GM19372 (cell line): ENCODE results near the gene OSGIN1.
"Not testable (repeated sequence)": the region's sequence is repeated elsewhere in the genome, so short reads cannot be mapped to it uniquely, and the experiment has no call there.

Experiments
- ATAC-seq: cut with Tn5 transposase; IDR thresholded peaks from one replicate; pipeline ENCODE4 v1.9.1; 2021; ENCODE audit warnings: mild to moderate bottlenecking, low read depth, moderate library complexity; ENCODE audit not compliant: unreplicated experiment

The OSGIN1 gene

DNA sequence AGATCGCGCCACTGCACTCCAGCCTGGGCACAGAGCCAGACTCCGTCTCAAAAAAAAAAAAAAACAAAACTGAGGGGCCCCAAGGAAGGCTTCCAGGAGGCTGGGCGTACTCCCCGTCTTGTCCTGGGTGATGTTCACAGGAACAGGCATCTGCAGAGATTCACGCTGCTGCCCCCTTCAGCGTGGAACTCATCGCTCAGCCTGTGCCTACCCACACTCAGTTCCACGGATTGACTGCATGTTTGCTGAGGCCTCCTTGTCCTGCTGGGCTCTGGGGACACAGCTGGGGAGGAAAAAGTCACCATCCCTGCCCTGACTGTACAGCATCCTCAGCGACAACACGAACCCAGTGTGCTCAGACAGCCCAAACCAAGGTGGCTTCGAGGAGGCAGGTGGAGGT lies 12.9 kb upstream of the OSGIN1 start:
- no peak for ATAC-seq

DNA sequence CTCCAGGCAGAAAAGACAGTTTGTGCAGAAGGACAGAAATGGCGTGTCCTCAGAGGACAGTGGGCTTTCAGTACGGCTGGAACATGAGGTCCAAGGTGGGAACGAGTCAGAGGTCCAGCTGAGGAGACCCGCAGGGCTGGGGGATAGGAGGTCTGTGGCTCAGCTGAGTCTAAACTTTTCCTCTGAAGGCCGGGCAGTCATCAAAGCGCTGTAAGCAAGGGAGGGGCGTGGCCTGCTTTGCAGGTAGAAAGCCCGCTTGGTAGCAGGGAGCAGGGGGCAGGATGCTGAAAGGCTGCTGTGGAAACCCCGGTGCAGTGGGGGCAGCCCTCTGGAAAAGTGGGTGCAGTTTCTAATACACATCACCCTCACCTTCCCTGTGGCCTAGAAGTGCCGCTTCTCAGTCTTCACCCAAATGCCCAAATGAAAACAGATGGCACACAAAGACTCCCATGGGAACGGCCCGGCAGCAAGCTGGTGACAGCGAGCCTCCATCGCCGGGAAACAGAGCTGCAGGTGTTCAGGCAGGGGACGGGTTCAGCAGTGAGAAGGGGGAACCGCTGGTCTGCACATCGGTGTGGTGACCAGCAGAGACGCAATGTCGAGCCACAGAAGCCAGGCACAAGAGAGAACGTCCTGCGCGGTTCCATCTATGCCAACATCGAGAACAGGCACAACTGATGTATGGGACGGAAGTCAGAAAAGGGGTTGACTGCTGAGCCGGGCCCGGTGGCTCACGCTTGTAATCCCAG lies 12.2 kb upstream of the OSGIN1 start:
- no peak for ATAC-seq

DNA sequence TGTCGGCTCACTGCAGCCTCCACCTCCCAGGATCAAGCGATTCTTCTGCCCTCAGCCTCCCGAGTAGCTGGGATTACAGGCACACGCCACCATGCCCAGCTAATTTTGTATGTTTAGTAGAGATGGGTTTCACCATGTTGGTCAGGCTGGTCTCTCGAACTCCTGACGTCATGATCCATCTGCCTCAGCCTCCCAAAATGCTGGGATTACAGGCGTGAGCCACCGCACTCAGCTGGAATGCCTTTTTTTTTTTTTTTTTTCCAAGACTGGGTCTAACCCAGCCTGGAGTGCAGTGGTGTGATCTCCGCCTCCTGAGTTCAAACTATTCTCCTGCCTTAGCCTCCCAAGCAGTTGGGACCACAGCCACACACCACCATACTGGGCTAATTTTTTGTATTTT lies 11.5 kb upstream of the OSGIN1 start:
- not testable (repeated sequence) for ATAC-seq

DNA sequence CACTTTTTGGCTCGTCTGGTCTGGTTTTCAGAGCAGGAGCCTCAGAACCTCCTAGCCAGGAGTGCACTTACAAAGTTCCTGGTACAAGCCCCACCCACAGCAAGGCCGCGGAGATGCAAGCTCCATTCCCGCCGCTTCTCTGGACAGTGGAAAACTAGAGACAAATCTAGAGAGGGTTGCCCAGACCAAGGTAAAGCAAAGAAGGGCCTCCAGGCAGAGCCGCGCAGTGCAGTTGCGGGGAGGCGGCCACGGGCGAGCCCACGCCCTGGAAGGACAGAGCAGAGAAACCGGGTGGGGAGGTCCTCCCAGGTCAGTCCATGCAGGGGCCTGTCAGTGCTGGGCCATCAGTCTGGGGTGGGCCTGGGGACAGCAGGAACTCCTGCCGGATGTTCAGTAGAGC lies 11.0 kb upstream of the OSGIN1 start:
- ATAC-seq: no peak

DNA sequence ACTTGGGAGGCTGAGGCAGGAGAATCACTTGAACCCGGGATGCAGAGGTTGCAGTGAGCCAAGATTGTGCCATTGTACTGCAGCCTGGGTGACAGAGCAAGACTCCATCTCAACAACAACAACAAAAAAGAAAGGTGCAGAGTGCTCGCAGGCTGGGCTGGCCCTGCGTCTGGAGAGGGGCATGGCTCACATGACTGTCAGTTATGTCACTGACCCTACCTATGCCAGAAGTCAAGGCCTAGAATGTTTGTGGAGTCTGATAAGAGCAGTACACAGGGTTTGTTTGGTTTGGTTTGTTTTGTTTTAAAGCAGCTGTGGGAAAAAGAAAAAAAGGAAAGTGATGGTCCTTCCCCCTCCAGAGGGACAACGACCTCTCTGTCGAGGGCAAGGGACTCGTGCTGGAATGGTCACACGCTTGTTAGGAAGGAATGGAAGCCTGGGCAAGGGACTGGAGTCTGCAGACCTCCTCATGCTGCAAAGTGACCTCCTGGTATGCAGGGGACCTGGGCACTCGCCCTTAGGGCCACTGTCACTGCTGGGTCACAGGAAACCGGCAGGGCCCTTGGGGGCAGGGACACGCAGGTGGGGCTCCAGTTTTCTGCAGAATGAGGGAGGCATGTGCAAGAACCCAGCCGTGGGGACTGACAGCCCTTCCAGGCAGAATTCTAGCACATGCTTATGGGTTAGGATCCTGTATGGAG lies 10.1 kb upstream of the OSGIN1 start:
- no peak for ATAC-seq

DNA sequence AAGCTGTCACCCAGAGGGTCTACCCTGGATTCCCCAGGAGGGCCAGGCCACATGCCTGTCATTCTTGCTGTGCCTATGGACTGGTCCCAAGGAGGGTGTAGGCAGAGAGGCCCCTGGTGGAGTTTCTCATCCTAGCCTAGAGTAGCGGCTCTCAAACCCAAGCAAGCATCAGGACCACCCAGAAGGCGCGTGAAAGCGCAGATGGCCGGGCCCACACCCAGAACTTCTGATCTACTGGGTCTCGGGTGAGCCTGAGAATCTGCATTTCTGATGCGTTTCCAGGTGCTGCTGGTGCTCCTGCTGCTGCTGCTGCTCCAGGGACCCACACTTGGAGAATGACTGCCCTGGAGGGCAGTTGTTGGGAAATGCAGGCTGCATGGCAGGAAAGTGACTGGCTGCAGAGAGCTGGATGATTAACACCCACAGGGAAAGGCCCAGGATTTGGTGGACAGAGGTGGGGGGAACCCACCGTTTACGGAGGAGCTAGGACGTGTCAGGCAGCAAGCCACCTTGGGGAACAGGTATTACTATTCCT lies 9.5 kb upstream of the OSGIN1 start:
- ATAC-seq: no peak

DNA sequence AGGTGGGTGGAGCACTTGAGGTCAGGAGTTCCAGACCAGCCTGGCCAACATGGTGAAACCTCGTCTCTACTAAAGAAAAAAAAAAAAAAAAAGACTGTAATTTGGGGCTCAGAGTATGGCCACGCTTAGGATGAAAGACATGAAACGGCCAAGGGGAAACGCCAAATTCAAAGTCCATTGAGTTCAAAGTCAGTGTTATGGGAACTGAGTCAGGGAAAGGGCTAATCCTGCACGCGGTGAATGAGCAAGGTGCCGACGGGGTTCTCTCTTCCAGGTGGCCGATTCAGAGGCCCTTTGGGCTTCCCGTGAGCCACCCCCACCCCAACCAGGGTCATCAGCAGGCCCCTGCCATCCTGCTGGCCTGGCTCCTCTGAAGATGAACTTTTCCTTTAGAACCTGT lies 7.5 kb upstream of the OSGIN1 start:
- ATAC-seq: no peak

DNA sequence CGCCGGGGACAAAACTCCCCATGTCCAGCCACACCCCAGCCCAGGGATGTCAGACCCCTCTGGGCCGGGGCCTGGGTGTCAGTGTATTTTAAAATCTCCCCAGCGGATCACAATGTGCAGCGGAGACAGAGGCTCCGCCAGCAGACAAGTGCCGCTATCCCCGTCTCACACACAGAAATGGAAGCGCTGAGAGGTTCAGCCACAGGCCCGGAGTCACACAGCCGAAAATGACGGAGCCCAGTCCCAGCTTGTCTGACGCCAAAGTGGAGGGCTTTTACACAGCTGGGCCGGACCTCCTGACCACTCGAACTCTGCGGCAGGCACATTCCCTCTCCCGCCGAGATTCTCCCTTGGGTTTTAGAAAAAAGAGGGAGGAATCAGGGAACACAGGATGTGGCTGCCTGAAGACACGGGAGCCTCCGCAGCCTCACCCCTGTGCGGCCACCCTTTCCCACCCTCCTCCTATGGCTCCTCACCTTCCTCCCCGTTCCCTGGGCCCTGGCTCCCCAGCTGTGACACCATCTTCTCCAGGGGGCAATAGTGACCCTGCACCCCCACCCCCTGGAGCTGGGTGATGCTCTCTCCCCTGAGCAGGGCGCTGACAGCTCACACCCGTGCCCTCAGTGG lies 6.8 kb upstream of the OSGIN1 start:
- no peak for ATAC-seq

DNA sequence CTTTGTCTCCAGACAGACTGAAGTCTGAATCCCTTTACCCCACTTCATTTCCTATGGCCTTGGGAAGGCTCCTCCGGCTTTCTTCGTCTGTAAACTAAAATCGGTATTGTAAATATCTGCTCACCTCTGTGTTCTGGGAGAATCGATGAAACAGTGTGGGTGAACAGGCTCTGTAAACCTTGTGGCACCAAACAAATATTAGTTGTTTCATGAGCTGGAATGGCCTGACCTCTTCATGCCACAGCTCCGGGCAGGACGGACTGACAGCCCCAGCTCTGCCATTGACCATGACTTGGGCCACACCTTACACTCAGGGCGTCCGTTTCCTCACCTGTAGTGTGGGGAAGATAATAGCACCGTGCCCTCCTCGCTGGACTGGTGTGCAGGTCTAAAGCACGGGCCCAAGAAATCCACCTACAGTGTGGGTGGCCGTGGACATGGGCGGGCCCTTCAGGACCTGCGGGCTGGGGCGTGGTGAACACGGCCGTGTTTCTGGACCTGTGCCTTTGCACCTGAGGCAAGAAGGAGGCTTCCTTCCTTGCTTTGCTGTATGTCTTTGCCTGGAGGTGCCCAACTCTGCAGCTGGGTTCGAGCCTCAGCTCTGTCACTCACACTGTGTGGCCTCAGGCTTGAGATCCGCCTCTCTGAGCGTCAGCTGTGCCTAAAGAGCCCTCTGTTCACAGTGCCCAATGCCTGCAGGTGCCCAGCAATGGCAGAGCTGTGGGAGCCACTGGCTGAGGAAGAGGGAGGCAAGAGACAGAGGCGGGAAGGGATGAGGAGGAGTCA lies 6.1 kb upstream of the OSGIN1 start:
- ATAC-seq: no peak

DNA sequence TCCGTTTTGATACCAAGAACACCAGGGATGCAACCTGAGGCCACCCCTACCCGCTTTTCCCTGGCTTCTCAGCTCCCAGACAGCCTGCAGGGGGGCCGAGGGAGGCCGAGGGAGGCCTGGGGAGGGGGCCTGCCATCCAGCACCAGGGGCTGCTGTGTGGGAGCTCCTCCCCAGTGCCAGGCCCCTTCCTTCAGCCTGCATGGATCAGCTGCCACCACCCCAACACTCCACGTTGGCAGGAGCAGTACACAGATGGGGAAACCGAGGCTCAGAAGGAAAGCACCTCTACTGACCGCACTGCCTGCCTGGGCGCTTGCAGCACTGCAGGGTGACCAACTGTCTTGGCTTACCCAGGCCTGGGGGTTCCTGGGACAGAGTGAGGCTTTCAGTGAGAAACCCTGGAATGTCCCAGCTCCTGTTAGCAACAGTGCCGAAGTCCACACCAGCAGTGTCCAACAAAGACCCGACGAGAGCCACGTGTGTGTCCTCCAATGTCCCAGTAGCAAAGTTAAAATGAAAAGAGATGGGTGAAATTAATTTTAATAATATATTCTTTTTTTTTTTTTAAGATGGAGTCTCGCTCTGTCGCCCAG lies 5.3 kb upstream of the OSGIN1 start:
- no peak for ATAC-seq

DNA sequence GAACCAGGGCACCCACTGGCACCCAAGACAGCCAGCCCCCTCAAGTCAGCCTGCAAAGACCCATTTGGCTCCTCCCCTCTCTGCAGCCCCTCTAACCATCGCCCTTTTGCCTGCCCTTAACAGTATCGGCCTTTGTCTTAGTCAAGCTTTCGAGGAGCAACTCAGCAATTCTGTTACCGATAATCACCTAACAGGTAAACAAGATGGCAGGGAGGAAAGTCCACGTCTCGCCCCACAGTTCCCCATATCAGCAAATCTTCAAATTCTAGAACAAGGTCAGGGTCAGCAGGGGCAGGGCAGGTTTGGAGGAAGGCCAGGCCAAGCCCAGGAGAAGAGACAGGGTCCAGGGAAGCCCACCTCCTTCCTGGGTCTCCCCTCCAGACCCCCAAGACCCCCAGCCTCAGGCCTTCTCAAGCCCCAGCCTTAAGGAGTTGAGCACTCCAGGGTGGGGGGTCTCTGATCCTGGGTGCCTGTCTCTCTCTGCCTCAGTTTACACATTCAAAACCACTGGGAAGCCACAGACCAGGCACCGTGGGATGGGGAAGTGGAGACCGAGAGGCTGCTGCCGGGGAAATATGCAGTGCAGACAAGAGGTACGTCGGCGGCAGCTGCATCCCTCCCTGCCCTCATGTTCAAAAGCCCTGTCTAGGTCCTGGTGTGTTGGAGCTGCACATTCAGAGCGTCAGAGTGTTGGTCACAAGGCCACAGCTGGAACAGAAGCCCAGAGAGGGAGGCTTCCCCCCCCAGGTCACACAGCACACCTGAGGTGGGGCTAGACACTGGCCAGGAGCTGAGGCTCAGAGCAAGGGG lies 3.9 kb upstream of the OSGIN1 start:
- ATAC-seq: no peak

DNA sequence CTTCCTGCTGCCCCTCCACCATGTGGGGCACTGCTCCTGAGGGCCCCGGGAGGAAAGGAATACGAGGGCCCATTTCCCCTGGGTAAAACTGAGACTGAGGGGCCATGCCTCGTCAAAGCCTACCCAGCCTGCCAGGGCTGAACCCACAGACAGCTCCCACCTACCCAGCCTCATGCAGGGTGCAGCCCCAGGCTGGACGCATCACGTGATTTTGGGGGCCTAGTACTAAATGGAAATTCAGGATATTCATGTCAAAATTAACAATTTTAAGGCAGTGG lies 3.4 kb upstream of the OSGIN1 start:
- no peak for ATAC-seq

DNA sequence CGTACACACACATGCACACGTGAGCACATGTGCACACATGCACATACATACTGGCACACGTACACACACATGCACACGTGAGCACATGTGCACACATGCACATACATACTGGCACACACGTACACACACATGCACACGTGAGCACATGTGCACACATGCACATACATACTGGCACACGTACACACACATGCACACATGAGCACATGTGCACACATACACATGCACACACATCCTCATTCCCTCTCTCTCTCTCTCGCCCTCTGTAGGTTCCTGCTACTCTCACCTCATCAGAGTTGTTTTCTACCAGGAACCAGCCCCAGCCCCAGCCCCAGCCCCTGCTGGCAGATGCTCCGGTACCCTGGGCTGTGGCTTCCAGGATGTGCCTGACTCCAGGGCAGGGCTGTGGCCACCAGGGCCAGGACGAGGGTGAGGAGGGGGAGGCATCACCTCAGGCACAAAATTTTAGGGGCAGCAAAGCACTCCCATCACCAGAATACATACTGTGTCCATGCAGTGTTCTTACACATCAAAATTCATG lies 2.1 kb upstream of the OSGIN1 start:
- not testable (repeated sequence) for ATAC-seq

DNA sequence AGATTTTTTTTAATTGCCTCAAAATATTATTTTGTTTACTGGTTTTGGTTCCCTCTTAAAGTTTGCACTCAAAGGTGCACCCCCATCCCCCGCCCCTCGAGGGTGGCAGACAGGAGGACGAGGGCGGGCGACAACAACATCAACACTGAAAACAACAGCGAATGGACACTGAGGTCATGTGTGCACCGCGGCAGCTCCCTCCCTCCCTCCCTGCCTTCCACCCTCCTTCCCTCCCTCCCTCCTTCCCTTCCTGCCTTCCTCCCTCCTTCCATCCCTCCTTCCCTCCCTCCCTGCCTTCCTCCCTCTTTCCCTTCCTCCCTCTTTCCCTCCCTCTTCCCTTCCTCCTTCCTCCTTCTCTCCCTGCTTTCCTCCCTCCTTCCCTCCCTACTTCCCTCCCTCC lies 1.5 kb upstream of the OSGIN1 start:
- ATAC-seq: no peak

DNA sequence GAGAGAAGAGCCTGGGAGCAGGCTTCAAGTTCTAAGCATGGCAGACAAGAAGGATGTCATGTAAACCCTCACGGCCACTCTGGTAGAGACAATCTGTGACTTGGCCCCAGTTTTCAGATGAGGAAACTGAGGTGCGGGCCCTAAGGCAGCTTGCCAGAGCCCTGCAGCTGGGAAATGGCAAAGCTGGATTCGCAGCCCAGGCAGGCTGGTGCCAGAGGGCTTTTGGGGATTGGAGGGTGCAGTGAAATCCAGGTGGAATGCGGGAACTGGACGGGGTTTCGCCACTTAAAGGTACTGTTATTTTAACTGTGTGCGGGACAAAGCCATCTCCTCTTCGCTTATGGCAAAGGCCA lies 477 bp upstream of the OSGIN1 start:
- no peak for ATAC-seq

DNA sequence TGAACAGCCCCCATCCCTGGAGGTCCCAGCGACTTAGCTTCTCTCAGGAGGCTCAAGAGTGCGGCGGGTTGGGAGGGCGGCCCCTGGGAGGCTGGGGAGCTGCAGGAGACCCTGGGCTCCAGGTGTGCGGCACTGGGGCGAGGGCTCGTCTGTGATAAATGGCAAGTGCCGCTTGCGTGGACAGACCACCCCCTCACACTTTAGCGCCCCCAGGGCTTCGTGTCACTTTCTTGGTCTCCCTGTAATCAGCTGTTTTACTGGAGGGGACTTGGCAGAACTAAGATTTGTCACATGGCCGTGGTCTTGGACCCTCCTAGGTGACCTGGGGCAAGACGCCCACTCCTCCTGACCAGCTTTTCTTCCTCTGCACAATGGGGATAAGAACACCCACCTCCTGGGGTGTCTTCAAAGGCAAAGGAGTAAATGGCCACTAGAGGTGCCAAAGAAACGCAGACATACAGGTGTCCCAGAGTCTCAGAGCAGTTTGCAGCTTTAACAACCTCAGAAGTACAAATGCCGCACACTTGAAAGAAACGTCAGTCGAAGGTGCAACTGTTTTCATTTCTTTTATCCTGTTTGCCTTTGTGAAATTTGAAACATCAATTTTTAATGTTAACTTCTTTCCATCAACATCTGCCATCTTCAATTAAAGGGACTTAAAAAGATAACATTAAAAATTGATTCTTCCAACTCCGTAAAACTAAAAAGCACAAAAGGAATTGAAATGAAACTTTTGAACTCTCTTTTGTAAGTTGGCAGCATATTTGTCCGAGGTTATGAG lies 946 bp downstream of the OSGIN1 start:
- no peak for ATAC-seq

DNA sequence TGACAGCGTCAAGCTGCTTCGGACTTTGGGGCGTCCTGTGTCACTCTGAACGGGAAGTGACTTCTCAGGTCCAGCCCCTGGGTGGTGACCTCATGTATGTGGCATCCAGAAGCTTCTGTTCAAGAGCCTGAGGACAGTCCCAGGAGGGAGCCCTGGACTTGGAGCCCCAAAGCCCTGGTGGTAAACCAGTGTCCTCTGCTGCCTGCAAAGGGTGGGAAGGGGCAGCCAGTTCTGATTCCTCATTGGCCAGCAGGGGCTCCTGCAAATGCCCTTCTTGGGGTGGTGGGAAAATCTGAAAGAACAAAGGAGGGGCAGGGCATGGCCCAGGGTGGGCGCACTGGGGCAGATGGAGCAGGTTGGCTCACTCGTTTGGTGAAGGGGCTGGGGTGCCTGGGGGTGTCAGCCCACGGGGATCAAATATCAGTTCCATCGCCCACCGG lies 1.6 kb downstream of the OSGIN1 start:
- ATAC-seq: no peak

DNA sequence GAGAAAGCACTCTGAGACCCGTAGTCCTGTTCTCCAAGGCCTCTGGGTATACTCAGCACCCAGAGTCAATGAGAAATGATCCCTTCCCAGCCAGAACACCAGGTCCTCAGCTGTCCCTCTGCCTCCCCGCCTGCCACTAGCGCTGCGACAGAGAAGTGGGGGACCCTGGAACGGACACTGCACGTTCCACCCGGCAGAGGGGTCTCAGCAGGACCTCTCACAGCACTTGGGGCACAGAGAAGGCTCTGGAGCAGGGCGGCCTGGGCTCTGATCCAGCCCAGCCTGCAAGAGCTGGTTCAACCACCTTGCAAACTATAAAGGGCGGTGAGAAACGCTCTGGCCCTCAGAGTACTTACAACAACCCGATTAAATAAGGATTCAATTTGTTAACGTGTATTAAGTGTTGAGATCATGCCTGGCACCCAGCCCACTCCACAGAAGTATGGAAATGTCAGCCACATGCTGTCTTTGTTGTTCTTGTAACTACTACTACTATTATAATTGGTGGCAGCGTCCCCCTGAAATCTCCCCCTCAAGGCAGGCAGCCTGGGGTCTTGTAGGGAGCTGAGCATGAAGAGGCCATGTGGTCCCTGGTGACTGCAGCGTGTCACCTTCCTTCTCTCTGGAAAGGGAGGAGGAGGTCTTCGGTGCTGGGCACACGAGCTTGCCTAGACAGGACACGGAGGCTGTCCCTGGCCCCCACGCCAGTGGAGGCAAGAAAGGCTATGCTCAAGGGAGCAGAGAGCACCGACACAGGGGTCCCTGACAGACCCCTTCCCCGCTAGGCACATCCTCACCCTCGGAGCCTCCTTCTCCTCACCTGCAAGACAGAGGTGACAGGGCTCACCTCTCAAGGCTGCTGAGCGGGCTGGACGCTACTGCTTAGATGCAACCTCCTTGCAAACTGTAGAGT lies 2.4 kb downstream of the OSGIN1 start:
- no peak for ATAC-seq
